IPS DF 4.7 (cell line): ENCODE measurements around the gene PGF.

Experiments
- DNase-seq: peaks from one replicate; pipeline ENCODE4 v3.0.0-alpha.2; 2013; ENCODE audit warnings: low spot score; ENCODE audit errors: extremely low read depth

PGF gene

DNA sequence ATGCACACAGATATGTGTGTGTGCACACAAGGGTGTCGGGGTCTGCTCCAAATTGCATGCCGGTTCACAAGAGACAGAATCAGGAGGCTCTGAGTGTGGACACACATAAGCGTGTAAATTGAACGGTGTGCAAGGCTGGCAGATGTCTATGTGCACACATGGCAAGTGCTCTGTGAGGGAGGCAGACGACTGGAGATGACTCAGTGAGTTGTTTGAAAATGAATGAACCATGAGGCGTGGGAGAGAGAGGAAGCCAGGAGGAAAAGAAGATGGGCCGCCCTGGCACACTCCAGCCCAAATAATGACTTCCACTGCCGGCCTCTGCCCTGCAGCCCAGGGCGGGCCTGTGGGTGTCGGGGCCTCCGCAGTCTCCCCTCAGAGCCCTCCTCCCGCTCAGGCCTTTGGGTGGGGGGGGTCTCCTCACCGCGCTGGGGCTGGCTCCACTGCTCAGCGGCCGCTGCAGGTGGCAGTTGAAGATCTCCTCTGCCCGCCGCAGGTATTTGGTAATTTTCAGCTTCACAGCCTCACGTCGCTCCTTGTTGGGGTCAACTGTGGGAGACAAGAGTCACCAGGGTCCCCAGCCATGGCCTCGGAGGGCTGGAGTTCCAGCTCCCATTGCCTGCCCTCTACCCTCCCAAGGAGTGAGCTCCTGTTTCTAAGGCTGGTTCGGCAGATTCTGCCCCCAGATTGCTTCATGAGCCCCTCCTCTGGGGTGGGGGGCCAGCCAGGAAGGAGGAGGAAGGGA is 35.8 kb downstream of the PGF start:
- DNase-seq: no peak

- DNase-seq: no peak
Measured at GRCh38 chr14:74918380-74918779, 37.0 kb downstream of the PGF start.

DNA sequence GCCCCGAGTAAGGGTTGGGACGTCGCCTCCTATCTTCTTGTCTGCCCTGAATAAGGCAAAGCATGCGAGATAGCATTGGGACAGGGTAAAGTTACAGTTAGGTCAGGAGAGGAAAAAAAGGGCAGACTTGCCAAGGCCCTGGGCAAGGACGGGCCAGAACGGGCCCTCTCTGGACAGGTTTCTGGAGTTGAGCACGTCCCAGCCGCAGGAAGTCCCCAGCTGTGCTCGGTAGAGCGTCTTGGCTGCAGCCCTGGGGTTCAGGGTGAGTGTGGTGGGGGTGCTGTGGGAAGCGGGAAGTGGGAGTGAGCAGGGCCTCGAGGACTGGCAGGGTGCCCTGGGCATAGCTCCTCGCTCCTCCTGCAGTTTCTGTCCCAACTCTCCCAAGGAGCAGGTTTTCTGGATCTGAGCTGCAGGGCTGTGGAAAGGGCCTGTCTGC is 37.7 kb downstream of the PGF start:
- no peak for DNase-seq

DNA sequence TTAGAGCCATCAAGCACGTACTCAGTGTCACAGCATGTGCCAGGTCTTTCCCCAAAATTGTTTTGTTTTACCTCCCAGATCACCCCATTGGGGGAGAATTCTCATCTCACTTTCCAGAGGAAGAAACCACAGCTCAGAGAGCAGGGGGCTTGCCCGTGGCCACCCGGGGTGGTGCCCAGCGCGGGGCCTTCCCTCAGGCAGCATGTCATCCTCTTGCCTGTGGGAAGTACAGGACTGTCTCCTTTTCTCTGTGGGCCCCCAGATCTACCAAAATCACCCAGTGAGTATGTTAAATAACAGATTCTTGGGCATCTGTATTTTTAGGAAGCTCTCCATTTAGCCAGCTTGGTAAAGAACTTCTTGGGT is 38.2 kb downstream of the PGF start:
- DNase-seq: no peak

DNA sequence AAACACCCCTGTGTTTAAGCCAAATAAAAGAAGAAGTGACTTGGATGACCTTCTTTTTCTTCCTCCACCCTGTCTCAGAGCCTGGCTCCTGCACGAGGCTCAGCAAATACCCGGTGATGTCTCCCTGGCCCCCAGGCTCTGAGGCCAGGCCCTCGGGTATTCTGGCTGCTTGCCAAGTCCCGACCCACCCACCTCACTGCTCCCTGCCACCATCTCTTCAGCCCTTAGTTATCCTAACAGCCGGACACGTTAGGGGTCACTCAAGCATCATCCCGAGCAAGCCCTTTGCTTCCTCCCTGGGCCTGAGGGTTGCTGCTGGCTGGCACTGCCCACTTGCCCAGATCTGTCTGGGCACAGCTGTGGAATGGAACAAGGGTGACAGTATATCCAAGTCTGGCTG is 39.6 kb downstream of the PGF start:
- no peak for DNase-seq

- DNase-seq: no peak
Measured at GRCh38 chr14:74915426-74915825, 40.0 kb downstream of the PGF start.

- no peak for DNase-seq
Measured at GRCh38 chr14:74913986-74914573, 41.3 kb downstream of the PGF start.

GRCh38 chr14:74913393-74913910 is 41.9 kb downstream of the PGF start:
- no peak for DNase-seq

- no peak for DNase-seq
Measured at GRCh38 chr14:74912801-74913200, 42.6 kb downstream of the PGF start.

DNA sequence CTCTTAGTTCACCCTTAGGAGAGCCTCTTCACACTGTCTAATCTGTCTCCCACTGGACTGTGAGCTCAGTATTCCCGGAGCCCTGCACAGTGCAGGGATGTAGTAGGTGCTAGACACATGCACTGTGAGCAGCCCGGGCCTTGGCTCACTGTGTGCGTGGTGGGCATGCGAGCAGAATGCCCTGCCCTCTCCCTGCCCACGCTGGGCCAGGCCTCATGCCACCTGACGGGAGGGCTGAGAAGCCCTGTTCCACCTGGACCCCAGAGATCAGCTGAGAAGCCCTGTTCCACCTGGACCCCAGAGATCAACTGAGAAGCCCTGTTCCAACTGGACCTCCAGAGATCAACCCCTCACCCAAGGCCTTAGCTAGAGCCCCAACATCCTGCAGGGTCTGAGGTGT is 43.3 kb downstream of the PGF start:
- DNase-seq: no peak

GRCh38 chr14:74911704-74912103 is 43.7 kb downstream of the PGF start:
- DNase-seq: no peak

GRCh38 chr14:74911221-74911620 is 44.2 kb downstream of the PGF start:
- DNase-seq: no peak

- DNase-seq: no peak
Measured at GRCh38 chr14:74910556-74910955, 44.8 kb downstream of the PGF start.

- no peak for DNase-seq
Measured at GRCh38 chr14:74909911-74910310, 45.5 kb downstream of the PGF start.

GRCh38 chr14:74909501-74909900 is 45.9 kb downstream of the PGF start:
- no peak for DNase-seq

GRCh38 chr14:74908861-74909341 is 46.5 kb downstream of the PGF start:
- no peak for DNase-seq

- no peak for DNase-seq
Measured at GRCh38 chr14:74907744-74908143, 47.7 kb downstream of the PGF start.

GRCh38 chr14:74906925-74907521 is 48.4 kb downstream of the PGF start:
- no peak for DNase-seq

DNA sequence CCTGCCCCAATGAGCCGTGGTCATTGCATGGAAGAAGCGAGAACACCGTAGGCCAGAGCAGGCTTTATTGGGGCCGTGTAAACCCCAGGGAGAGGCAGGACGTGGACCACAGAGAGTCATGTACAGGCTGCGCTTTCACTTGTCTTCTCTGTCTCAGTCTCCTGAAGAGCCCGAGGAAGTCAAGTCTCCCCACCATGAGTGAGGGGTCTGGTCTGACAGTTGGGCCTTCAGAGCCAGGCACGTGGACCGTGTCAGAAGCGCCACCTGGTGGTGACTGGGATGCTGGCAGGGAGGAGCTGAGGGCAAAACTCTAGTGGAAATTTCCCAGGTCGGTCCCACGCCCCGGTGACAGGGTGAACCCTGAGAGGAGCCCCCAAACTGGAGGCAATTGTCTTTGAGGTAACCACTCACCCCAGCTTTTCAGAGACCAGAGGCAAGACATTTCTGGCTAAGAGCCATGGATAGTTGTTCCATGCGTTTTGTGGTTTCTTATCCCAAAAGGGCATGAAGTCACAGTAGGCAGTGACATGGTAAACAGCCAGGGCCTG is 49.7 kb downstream of the PGF start:
- DNase-seq: no peak

GRCh38 chr14:74904635-74905503 is 50.5 kb downstream of the PGF start:
- DNase-seq: no peak
